GM20000 (cell line): ENCODE results near the gene TLCD2.
"Not testable (repeated sequence)": the region's sequence is repeated elsewhere in the genome, so short reads cannot be mapped to it uniquely, and the experiment has no call there.

ENCODE experiments used
- DNase-seq: peaks from one replicate; pipeline ENCODE4 v3.0.0; 2012; ENCODE audit warnings: low spot score
- TF ChIP-seq, protein P1 (sequence below): IDR thresholded peaks from 2 replicates; pipeline ENCODE4 v1.5.1; 2012; ENCODE audit warnings: mild to moderate bottlenecking, control low read depth; ENCODE audit errors: extremely low read depth, missing control alignments

Gene TLCD2

GRCh38 chr17:1743088-1743439 lies 32.9 kb upstream of the TLCD2 start:
- DNase-seq, result no peak
- TF ChIP-seq, protein P1, sequence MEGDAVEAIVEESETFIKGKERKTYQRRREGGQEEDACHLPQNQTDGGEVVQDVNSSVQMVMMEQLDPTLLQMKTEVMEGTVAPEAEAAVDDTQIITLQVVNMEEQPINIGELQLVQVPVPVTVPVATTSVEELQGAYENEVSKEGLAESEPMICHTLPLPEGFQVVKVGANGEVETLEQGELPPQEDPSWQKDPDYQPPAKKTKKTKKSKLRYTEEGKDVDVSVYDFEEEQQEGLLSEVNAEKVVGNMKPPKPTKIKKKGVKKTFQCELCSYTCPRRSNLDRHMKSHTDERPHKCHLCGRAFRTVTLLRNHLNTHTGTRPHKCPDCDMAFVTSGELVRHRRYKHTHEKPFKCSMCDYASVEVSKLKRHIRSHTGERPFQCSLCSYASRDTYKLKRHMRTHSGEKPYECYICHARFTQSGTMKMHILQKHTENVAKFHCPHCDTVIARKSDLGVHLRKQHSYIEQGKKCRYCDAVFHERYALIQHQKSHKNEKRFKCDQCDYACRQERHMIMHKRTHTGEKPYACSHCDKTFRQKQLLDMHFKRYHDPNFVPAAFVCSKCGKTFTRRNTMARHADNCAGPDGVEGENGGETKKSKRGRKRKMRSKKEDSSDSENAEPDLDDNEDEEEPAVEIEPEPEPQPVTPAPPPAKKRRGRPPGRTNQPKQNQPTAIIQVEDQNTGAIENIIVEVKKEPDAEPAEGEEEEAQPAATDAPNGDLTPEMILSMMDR, result no peak

DNA sequence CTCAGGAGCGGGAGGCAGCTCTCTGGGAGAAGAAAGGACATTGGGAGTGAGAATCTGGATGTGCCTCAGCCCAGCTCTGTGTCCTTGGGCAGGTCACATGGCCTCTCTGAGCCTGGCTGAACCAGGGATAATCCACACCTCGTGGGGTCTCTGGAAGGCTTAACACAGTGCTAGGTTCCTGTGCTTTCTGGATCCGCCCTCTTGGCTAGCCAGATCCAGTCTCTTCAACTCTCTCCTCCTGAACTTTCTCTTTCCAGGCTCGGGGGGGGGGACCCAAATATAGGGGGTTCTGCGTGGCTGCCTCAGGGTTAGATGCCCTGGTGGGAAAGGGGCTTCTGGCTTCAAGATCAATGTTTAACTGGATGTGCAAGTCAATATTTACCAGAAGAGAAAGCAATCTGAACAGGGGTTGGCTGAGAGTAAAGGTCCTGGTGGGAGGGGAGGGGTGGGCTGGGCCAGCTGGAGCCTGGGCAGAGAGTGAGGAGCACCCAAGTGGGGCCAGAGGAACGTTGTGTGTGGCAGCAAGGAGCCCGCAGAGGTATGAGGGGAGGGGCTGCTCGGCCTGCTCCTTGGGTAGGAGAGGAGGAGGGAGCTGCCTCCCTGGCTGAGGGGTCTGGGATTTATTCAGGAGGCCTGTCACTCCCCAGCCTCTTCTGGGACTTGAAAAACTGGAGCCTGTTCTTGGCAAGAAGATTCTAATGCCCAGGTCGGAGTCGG lies 32.4 kb upstream of the TLCD2 start, which contains the start of gene SERPINF2:
Gene SERPINF2 (plus strand): TSS at position 501 of the 717 bp plus-strand sequence. CDS start 2,125 bp downstream, outside the sequence.
- no peak for DNase-seq
- TF ChIP-seq, protein P1, result no peak

- not testable (repeated sequence) for DNase-seq
These were observed 31.7 kb upstream of the TLCD2 start for GRCh38 chr17:1741899-1742298.

GRCh38 chr17:1737531-1738291 lies 27.5 kb upstream of the TLCD2 start:
- TF ChIP-seq, protein P1, result no peak
- DNase-seq, result no peak

DNA sequence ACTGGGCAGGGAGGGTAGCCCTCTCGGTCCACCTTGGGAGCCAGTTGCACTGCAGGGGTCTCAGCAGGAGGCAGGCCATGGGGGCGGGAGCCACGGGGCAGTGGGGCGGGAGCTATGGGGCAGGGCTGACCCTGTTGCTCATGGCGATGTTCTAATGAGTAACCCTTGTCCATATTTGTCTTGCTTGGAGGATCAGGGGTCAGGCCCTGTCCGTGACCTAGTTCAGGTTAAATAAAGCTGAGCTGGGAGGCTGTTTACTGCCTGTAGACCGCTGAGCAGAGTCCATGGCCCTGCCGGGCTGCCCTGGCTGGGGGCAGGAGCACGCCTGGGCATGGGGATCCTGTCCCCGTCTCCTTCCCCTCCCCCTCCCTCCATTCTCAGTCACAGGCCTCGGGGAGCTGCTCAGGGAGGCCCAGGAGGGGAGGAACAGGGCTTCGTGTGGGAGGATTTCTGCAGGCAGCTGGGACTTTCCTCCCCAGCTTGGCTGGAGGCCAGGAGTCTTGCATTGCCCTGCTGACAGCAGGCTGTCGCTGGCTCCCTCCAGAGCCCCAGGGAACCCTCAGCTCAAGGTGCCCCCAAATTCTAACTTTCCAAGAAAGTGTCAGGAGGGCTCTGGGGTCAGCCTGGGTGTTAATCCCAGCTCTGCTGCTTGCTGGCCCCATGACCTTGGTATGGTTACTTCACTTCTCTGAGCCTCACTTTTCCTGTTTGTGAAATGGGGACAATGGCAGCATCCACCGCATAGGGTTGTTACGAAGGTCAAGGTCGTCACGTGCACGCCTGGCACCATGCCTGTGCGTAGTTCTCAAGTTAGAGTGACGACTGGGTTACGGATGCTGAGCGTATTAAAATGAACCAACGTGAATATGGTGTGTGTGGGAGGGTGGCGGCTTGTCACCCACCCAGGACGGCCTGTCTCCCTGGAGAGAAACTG lies 26.4 kb upstream of the TLCD2 start:
- peak; percentile 89 for DNase-seq
- TF ChIP-seq, protein P1, result no peak

DNA sequence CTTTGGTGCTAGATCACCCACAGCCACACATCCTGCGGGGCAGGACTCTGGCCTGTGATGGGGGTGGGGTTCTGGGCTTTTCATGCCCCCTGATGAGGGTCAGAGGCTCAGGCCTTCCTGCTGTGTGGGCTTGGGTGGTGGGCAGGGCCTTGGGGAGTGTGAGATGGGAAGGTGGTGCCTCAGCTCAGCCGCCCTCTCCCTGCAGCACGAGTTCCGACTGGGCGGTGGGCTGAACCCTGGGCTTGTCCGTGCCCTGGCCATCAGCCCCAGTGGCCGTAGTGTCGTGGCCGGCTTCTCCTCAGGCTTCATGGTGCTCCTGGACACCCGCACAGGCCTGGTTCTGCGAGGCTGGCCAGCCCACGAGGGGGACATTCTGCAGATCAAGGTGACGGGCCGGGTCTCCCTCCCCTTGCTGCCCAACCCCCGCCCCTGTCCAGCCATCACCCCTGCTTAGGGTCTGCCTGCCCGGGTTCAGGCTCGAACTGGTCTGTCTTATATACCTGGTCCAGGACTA lies 25.7 kb upstream of the TLCD2 start:
- TF ChIP-seq, protein P1, result no peak
- DNase-seq, result no peak

GRCh38 chr17:1735418-1735817 lies 25.2 kb upstream of the TLCD2 start:
- TF ChIP-seq, protein P1, result no peak
- no peak for DNase-seq
